Naive thymus-derived CD4-positive, alpha-beta T cell (primary cell): Measurements from ENCODE around the gene BCAS3. TPM values are rescaled to one million over a fixed set of nuclear protein-coding genes. Genes with fewer than 3 reads are reported as not detected.
"Not testable (repeated sequence)": the region's sequence is repeated elsewhere in the genome, so short reads cannot be mapped to it uniquely, and the experiment has no call there.

Experiments used
- ATAC-seq: fragments of 150-1000 bp; cut with Tn5 transposase; 2 replicates; pipeline ENCODE4 v1.10.0; 2021; ENCODE audit warnings: mild to moderate bottlenecking, moderate library complexity
- CTCF ChIA-PET: fragments of 350-600 bp; sonication (Branson Sonifier 250); formaldehyde crosslinking; loops from one replicate; lab custom pipeline; 2021; ENCODE audit warnings: antibody characterized with exemption; lab: Charles Lee
- POLR2A ChIA-PET: fragments of 350-600 bp; sonication (Branson Sonifier 250); formaldehyde crosslinking; loops from one replicate; lab custom pipeline; 2021; ENCODE audit warnings: antibody characterized with exemption, inconsistent platforms; lab: Charles Lee
- DNase-seq, 9 donors: peaks; one replicate each; pipeline versions ENCODE4 v3.0.0 to v3.0.0-alpha.2; 2020 to 2022; ENCODE audit warnings: mixed read lengths in 1 of 9
- H3K27ac ChIP-seq: one replicate; pipeline ENCODE4 v1.7.0; 2013; ENCODE audit warnings: mild to moderate bottlenecking, low read depth, low read length, moderate library complexity
- H3K27me3 ChIP-seq, 2 donors: one replicate each; pipeline ENCODE4 v1.7.0; 2013; ENCODE audit warnings: low read length in 2 of 2, mild to moderate bottlenecking in 2 of 2, moderate library complexity in 2 of 2; ENCODE audit not compliant: control insufficient read depth in 2 of 2, insufficient read depth in 2 of 2
- H3K36me3 ChIP-seq, 3 experiments: 1 replicate in 2 of 3; 2 replicates in 1 of 3; pipeline ENCODE4 v1.7.0; 2013; ENCODE audit warnings: low read length in 3 of 3, mild to moderate bottlenecking in 3 of 3, moderate library complexity in 1 of 3; ENCODE audit not compliant: insufficient read depth in 3 of 3, control insufficient read depth in 2 of 3
- H3K4me1 ChIP-seq, 2 donors: one replicate each; pipeline ENCODE4 v1.7.0; 2013; ENCODE audit warnings: low read length in 2 of 2, mild to moderate bottlenecking in 2 of 2, moderate library complexity in 1 of 2; ENCODE audit not compliant: control insufficient read depth in 2 of 2, insufficient read depth in 2 of 2
- H3K4me3 ChIP-seq: 2 replicates; pipeline ENCODE4 v1.7.0; 2013; ENCODE audit warnings: mild to moderate bottlenecking, low read length
- H3K9me3 ChIP-seq, 3 experiments: 1 replicate in 2 of 3; 2 replicates in 1 of 3; pipeline ENCODE4 v1.7.0; 2013; ENCODE audit warnings: low read length in 3 of 3; ENCODE audit not compliant: control insufficient read depth in 2 of 3
- H3K27ac Mint-ChIP-seq, 9 donors: one replicate each; pipeline ENCODE4 v1.8.0; 2020 to 2022; ENCODE audit warnings: mixed read lengths in 9 of 9, mild to moderate bottlenecking in 8 of 9, moderate library complexity in 5 of 9, inconsistent platforms in 2 of 9
- H3K27me3 Mint-ChIP-seq, 5 donors: one replicate each; pipeline ENCODE4 v1.8.0; 2021 to 2022; ENCODE audit warnings: mixed read lengths in 5 of 5, mild to moderate bottlenecking in 1 of 5
- H3K36me3 Mint-ChIP-seq, 5 donors: one replicate each; pipeline ENCODE4 v1.8.0; 2020 to 2022; ENCODE audit warnings: mixed read lengths in 5 of 5, mild to moderate bottlenecking in 3 of 5, inconsistent platforms in 1 of 5
- H3K4me1 Mint-ChIP-seq, 7 donors: one replicate each; pipeline ENCODE4 v1.8.0; 2020 to 2022; ENCODE audit warnings: mixed read lengths in 7 of 7, mild to moderate bottlenecking in 3 of 7, inconsistent platforms in 1 of 7
- H3K4me3 Mint-ChIP-seq, 10 donors: one replicate each; pipeline ENCODE4 v1.8.0; 2020 to 2022; ENCODE audit warnings: mild to moderate bottlenecking in 10 of 10, mixed read lengths in 10 of 10, moderate library complexity in 6 of 10, inconsistent platforms in 2 of 10
- H3K9me3 Mint-ChIP-seq, 11 donors: one replicate each; pipeline ENCODE4 v1.8.0; 2020 to 2022; ENCODE audit warnings: mixed read lengths in 11 of 11, mild to moderate bottlenecking in 4 of 11, inconsistent platforms in 1 of 11, moderate library complexity in 1 of 11
- intact Hi-C, 2 donors: fragments of 100-400 bp; cut with micrococcal nuclease; formaldehyde crosslinking; loops; one replicate each; pipeline ENCODE4 v1.15.1; 2023
- polyA plus RNA-seq, 2 donors: library from polyadenylated mRNA; unstranded; fragments of 300-500 nt; fragmentation: Illumina TruSeq; gene quantifications; one replicate each; pipeline ENCODE4 v1.2.3, GENCODE V29; 2021
- total RNA-seq, 6 experiments: library from RNA in 5 of 6; stranded (reverse) in 5 of 6; gene quantifications; 1 replicate in 5 of 6; 2 replicates in 1 of 6; pipeline ENCODE4 v1.2.3 and lab custom pipeline; 2021 to 2026

BCAS3 gene
- total and polyA plus RNA-seq, 7 experiments from 2014 or later = 18.4 to 57.8 (median 37.5) TPM

DNA sequence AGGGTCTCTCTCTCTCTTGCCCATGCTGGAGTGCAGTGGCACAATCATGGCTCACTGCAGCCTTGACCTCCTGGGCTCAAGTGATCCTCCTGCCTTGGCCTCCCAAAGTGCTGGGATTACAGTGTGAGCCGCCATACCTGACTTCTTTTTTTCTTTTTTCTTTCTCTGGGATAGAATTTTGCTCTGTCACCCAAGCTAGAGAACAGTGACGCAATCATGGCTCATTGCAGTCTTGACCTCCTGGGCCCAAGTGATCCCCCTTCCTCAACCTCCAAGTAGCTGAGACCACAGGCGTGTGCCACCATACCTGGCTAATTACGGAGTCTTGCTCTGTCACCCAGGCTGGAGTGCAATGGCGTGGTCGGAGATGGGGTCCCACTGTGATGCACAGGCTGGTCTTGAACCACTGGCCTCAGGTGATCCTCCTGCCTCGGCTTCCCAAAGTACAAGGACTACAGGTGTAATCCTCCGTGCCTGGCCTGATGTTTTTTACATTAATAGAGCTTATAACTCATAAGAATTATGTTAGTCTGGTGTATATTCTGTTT, 76.5 kb downstream of the BCAS3 start:
- intact Hi-C loops = no loop called here
- H3K27me3 ChIP-seq = no peaks in the 10 kb centered on the region
- Mint-ChIP-seq H3K4me3 (no peak overlapping the region), H3K9me3 (peaks cover 0 to 5% (median 2%) of the 10 kb centered on the region in 11 donors), H3K27me3 (peaks cover 0 to under 1% (median 0%) of the 10 kb centered on the region in 5 donors), H3K27ac (no peak overlapping the region), H3K4me1 (peaks cover 0 to 4% (median 0%) of the 10 kb centered on the region in 7 donors), H3K36me3 (peaks cover 0 to 52% (median 30%) of the 10 kb centered on the region in 5 donors)
- DNase-seq (no peak), ATAC-seq (no peak)
- no peak overlapping the region for H3K27ac ChIP-seq
- POLR2A ChIA-PET = no interaction called here
- H3K4me3 ChIP-seq = no peak overlapping the region
- CTCF ChIA-PET = no interaction called here
- no peaks in the 10 kb centered on the region for H3K36me3 ChIP-seq
- no peaks in the 10 kb centered on the region for H3K9me3 ChIP-seq
- H3K4me1 ChIP-seq = no peaks in the 10 kb centered on the region

DNA sequence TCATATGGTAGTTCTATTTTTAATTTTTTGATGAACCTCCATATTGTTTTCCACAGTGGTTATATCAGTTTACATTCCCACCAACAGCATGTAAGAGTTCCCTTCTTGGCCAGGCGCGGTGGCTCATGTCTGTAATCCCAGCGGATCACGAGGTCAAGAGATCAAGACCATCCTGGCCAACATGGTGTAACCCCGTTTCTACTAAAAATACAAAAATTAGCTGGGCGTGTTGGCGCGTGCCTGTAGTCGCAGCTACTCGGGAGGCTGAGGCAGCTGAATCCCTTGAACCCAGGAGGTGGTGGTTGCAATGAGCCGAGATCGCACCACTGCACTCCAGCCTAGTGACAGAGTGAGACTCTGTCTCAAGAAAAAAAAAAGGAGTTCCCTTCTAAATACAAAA, 79.1 kb downstream of the BCAS3 start:
- DNase-seq, H3K27ac ChIP-seq, H3K4me3 ChIP-seq, POLR2A ChIA-PET, H3K4me3 Mint-ChIP-seq, H3K4me1 ChIP-seq, intact Hi-C loops, CTCF ChIA-PET, ATAC-seq, H3K9me3 ChIP-seq, H3K27me3 ChIP-seq, H3K27me3 Mint-ChIP-seq, H3K36me3 ChIP-seq, H3K27ac Mint-ChIP-seq, H3K4me1 Mint-ChIP-seq: not testable (repeated sequence)
- Mint-ChIP-seq H3K36me3 (peaks cover 1 to 64% (median 35%) of the 10 kb centered on the region in 5 donors), H3K9me3 (peaks cover 0 to 27% (median 10%) of the 10 kb centered on the region in 11 donors)

DNA sequence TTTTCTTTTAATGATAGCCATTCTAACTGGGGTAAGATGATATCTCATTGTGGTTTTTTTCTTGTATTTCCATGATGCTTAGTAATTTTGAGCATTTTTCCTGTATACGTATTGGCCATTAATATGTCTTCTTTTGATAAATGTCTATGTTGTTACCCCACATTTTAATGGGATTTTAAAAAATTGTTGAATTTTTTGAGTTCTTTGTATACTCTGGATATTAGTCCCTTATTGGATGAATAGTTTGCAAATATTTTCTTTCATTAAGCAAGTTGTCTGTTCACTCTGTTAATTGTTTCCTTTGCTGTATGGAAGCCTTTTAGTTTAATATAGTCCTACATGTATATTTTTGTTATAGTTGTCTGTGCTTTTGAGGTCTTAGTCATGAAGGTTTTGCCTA, 79.8 kb downstream of the BCAS3 start:
- no peaks in the 10 kb centered on the region for H3K4me1 Mint-ChIP-seq
- no peak for DNase-seq
- no peak overlapping the region for H3K27ac Mint-ChIP-seq
- ChIA-PET POLR2A (no interaction called here), CTCF (no interaction called here)
- ATAC-seq = no peak
- Histone ChIP-seq H3K9me3 (peaks cover 0 to 4% (median 0%) of the 10 kb centered on the region in 3 experiments), H3K4me1 (no peaks in the 10 kb centered on the region), H3K27me3 (no peaks in the 10 kb centered on the region), H3K27ac (no peak overlapping the region), H3K36me3 (peaks cover 0 to 4% (median 0%) of the 10 kb centered on the region in 3 experiments), H3K4me3 (no peak overlapping the region)
- peaks cover 1 to 70% (median 39%) of the 10 kb centered on the region in 5 donors for H3K36me3 Mint-ChIP-seq
- intact Hi-C loops = no loop called here
- H3K27me3 Mint-ChIP-seq = no peaks in the 10 kb centered on the region
- no peak overlapping the region for H3K4me3 Mint-ChIP-seq
- H3K9me3 Mint-ChIP-seq = peaks cover 0 to 33% (median 10%) of the 10 kb centered on the region in 11 donors

DNA sequence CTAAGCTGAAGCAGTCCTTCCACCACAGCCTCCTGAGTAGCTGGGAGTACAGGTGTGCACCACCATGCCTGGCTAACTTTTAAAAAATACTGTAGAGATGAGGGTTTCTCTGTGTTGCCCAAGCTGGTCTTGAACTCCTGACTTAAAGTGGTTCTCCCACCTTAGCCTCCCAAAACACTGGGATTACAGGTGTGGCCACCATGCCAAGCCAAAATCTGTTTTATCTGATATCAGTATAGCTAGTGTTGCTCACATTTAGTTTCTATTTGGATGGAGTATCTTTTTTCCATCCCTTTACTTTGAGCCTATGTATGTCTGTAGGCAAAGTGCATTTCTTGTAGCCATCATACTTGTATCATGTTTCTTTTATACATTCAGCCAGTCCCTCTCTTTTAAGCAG, 82.1 kb downstream of the BCAS3 start:
- intact Hi-C loops = no loop called here

DNA sequence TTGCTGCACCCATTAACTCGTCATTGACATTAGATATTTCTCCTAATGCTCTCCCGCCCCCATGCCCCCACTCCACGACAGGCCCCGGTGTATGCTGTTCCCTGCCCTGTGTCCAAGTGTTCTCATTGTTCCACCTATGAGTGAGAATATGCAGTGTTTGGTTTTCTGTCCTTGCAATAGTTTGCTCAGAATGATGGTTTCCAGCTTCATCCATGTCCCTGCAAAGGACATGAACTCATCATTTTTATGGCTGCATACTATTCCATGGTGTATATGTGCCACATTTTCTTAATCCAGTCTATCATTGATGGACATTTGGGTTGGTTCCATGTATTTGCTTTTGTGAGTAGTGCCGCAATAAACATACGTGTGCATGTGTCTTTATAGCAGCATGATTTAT, 83.7 kb downstream of the BCAS3 start:
- H3K27ac Mint-ChIP-seq, H3K4me1 ChIP-seq, H3K4me3 Mint-ChIP-seq, H3K27me3 Mint-ChIP-seq, CTCF ChIA-PET, POLR2A ChIA-PET, ATAC-seq, DNase-seq, H3K4me3 ChIP-seq, H3K36me3 ChIP-seq, H3K27ac ChIP-seq, intact Hi-C loops, H3K9me3 ChIP-seq, H3K27me3 ChIP-seq: not testable (repeated sequence)
- peaks cover 0 to 55% (median 21%) of the 10 kb centered on the region in 11 donors for H3K9me3 Mint-ChIP-seq
- peaks cover 2 to 13% (median 9%) of the 10 kb centered on the region in 7 donors for H3K4me1 Mint-ChIP-seq
- peaks cover 5 to 78% (median 52%) of the 10 kb centered on the region in 5 donors for H3K36me3 Mint-ChIP-seq

More for the DNA sequence above, 82.1 kb downstream of the BCAS3 start:
- Mint-ChIP-seq H3K36me3 (peaks cover 4 to 76% (median 47%) of the 10 kb centered on the region in 5 donors), H3K4me1 (peaks cover 0 to 5% (median 0%) of the 10 kb centered on the region in 7 donors), H3K27ac (no peak overlapping the region), H3K9me3 (peaks cover 0 to 48% (median 18%) of the 10 kb centered on the region in 11 donors), H3K27me3 (no peaks in the 10 kb centered on the region), H3K4me3 (no peak overlapping the region)
- ATAC-seq (no peak), DNase-seq (no peak)
- H3K27ac ChIP-seq = no peak overlapping the region
- ChIA-PET CTCF (no interaction called here), POLR2A (no interaction called here)
- H3K27me3 ChIP-seq = no peaks in the 10 kb centered on the region
- no peak overlapping the region for H3K4me3 ChIP-seq
- no peaks in the 10 kb centered on the region for H3K4me1 ChIP-seq
- H3K9me3 ChIP-seq = peaks cover 0 to 4% (median 0%) of the 10 kb centered on the region in 3 experiments
- peaks cover 0 to 4% (median 0%) of the 10 kb centered on the region in 3 experiments for H3K36me3 ChIP-seq

DNA sequence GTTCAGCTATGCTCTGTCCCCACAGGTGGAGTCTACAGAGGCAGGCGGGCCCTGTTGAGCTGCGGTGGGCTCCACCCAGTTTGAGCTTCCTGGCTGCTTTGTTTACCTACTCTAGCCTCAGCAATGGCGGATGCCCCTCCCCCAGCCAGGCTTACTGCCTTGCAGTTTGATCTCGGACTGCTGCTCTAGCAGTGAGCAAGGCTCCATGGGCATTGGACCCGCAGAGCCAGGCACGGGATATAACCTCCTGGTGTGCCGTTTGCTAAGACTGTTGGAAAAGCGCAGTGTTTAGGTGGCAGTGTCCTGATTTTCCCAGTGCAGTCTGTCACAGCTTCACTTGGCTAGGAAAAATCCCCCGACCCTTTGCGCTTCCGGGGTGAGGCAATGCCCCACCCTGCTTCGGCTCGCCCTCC, 89.1 kb downstream of the BCAS3 start:
- H3K27me3 ChIP-seq = no peaks in the 10 kb centered on the region
- ChIA-PET CTCF (no interaction called here), POLR2A (no interaction called here)
- no peak overlapping the region for H3K4me3 Mint-ChIP-seq
- DNase-seq (peak in 3 of 9 donors; percentile 0 to 2 (median 1)), ATAC-seq (no peak)
- H3K36me3 Mint-ChIP-seq = peaks cover 8 to 57% (median 39%) of the 10 kb centered on the region in 5 donors
- H3K4me3 ChIP-seq = no peak overlapping the region
- no peaks in the 10 kb centered on the region for H3K4me1 ChIP-seq
- peaks cover 0 to 28% (median 11%) of the 10 kb centered on the region in 11 donors for H3K9me3 Mint-ChIP-seq
- no peaks in the 10 kb centered on the region for H3K27me3 Mint-ChIP-seq
- H3K27ac ChIP-seq = no peak overlapping the region
- intact Hi-C loops = no loop called here
- no peak overlapping the region for H3K27ac Mint-ChIP-seq
- H3K4me1 Mint-ChIP-seq = peaks cover 7 to 25% (median 13%) of the 10 kb centered on the region in 7 donors
- H3K9me3 ChIP-seq = no peaks in the 10 kb centered on the region
- H3K36me3 ChIP-seq = no peaks in the 10 kb centered on the region

DNA sequence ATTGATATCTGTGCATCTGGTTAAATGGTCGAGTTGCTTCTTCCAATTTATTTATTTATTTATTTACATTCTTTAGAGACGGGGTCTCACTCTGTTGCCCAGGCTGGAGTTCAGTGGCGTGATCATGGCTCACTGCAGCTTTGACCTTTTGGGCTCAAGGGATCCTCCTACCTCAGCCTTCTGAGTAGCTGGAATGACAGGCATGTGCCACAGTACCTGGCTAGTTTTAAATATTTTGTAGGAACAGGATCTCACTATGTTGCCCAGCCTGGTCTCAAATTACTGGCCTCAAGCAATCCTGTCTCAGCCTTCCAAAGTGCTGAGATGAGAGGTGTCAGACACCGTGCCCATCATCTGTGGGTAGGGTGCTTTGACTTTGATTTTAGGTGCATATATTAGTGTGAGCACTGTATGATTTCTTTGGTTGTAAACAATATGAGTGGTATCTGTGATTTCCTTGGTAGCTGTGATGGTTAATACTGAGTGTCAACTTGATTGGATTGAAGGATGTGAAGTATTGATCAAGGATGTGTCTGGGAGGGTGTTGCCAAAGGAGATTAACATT, 90.2 kb downstream of the BCAS3 start:
- Histone ChIP-seq H3K27me3 (no peaks in the 10 kb centered on the region), H3K4me3 (no peak overlapping the region), H3K4me1 (no peaks in the 10 kb centered on the region), H3K9me3 (no peaks in the 10 kb centered on the region), H3K27ac (no peak overlapping the region), H3K36me3 (no peaks in the 10 kb centered on the region)
- DNase-seq (no peak), ATAC-seq (no peak)
- H3K9me3 Mint-ChIP-seq = peaks cover 0 to 19% (median 11%) of the 10 kb centered on the region in 11 donors
- peaks cover 7 to 25% (median 13%) of the 10 kb centered on the region in 7 donors for H3K4me1 Mint-ChIP-seq
- ChIA-PET POLR2A (no interaction called here), CTCF (no interaction called here)
- H3K36me3 Mint-ChIP-seq = peaks cover 8 to 47% (median 32%) of the 10 kb centered on the region in 5 donors
- intact Hi-C loops = no loop called here
- H3K27me3 Mint-ChIP-seq = no peaks in the 10 kb centered on the region
- no peak overlapping the region for H3K27ac Mint-ChIP-seq
- H3K4me3 Mint-ChIP-seq = no peak overlapping the region
